Non-pigmented ciliary epithelial cell (primary cell): ENCODE measurements around the gene SYNDIG1L.
"Not testable (repeated sequence)": the region's sequence is repeated elsewhere in the genome, so short reads cannot be mapped to it uniquely, and the experiment has no call there.

Source experiments
- DNase-seq: peaks from one replicate; pipeline ENCODE4 v3.0.0-alpha.2; 2010; ENCODE audit warnings: low read depth

SYNDIG1L gene

GRCh38 chr14:74402401-74403251 lies 23.4 kb downstream of the SYNDIG1L start:
- no peak for DNase-seq

GRCh38 chr14:74401504-74402241 lies 24.3 kb downstream of the SYNDIG1L start:
- DNase-seq: no peak

GRCh38 chr14:74400919-74401503 lies 25.0 kb downstream of the SYNDIG1L start:
- DNase-seq: no peak

- no peak for DNase-seq
These were observed 25.9 kb downstream of the SYNDIG1L start for GRCh38 chr14:74400031-74400685.

- DNase-seq: no peak
These were observed 30.9 kb downstream of the SYNDIG1L start for GRCh38 chr14:74395094-74395493.

- DNase-seq: no peak
These were observed 31.5 kb downstream of the SYNDIG1L start for GRCh38 chr14:74394549-74394948.

GRCh38 chr14:74392616-74393570 lies 33.1 kb downstream of the SYNDIG1L start:
- no peak for DNase-seq

GRCh38 chr14:74391479-74391878 lies 34.5 kb downstream of the SYNDIG1L start:
- no peak for DNase-seq

- DNase-seq: not testable (repeated sequence)
These were observed 35.5 kb downstream of the SYNDIG1L start for GRCh38 chr14:74390505-74390904.

GRCh38 chr14:74389980-74390379 lies 36.0 kb downstream of the SYNDIG1L start:
- DNase-seq: no peak

GRCh38 chr14:74382231-74382630 lies 43.8 kb downstream of the SYNDIG1L start:
- DNase-seq: no peak

GRCh38 chr14:74381571-74381970 lies 44.4 kb downstream of the SYNDIG1L start:
- not testable (repeated sequence) for DNase-seq

- DNase-seq: no peak
These were observed 45.2 kb downstream of the SYNDIG1L start for GRCh38 chr14:74380845-74381244.

GRCh38 chr14:74380172-74380571 lies 45.8 kb downstream of the SYNDIG1L start:
- DNase-seq: peak; percentile 4

- DNase-seq: no peak
These were observed 47.9 kb downstream of the SYNDIG1L start for GRCh38 chr14:74377976-74378690.

- DNase-seq: no peak
These were observed 57.6 kb downstream of the SYNDIG1L start for GRCh38 chr14:74368441-74368840.

GRCh38 chr14:74368026-74368425 lies 58.0 kb downstream of the SYNDIG1L start:
- DNase-seq: no peak

- DNase-seq: no peak
These were observed 61.6 kb downstream of the SYNDIG1L start for GRCh38 chr14:74364271-74364880.

GRCh38 chr14:74362361-74362915 lies 63.6 kb downstream of the SYNDIG1L start:
- DNase-seq: peak; percentile 20

- DNase-seq: no peak
These were observed 65.8 kb downstream of the SYNDIG1L start for GRCh38 chr14:74360163-74360562.
